Ammon's horn (tissue), 1 donor: ENCODE measurements around the gene ITGAV.
A peak's percentile ranks its signal among the peaks of the same experiment; 100 is the strongest.

Source experiments
- DNase-seq: peaks from one replicate; pipeline ENCODE4 v3.0.0-alpha.2; 2016; ENCODE audit warnings: low spot score

ITGAV gene

DNA sequence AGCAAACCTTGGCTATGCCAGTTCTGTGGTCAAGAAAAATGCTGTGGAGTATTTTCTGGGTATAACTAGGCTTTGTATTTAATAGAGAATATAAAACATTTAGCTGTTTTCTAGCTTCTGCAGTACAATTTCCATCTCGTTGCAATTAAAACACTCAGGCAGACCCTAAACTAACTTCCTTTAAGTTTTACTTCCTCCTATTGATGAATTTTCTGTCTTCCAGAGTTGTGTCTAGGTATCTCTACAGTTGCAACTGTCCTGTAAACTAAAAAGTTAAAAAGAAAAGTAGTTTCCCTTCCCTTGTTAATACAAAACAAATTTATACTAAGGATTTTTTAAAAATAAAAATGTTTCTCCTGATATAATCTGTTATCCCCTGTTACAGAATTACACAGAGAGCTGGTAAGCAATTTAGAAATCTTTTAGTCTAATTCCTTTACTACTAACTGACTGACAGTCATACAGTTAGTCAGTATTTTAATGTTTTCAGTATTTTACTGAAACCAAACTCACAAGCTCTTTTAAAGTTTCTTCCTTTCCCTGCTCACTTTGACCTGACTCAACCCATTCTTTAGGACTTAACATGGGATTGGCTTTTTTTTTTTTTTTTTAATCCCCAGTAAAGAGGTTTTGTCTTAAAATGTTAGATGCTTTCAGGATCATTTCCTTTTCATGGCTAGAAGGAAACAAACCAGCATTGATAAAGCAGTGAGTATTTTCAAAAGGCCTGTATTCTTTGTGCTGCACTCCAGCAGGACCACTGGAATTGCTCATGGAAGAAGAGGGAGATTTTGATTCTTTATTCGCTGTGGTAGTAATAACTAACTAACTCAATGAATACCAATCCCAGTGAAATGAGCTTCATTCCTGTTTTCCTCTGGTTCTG, 22.9 kb downstream of the ITGAV start:
- DNase-seq: no peak

DNA sequence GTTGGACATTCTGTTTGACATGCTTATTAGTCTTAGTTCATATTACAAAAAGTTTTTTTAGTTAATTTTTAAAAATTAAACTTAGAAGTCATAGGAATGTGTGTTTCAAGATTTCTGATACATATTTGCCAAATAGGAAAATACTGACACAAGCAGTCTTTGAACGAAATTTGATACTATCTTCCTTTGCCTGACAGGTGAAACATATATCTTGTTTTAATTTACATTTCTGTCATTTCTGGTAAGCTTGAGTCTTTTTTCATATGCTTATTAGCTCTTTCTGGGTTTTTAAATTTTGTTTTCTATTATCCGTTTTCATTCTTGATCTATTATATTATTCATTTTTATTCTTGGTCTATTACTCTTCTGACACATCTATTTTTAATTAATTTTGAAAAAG, 24.5 kb downstream of the ITGAV start:
- no peak for DNase-seq

DNA sequence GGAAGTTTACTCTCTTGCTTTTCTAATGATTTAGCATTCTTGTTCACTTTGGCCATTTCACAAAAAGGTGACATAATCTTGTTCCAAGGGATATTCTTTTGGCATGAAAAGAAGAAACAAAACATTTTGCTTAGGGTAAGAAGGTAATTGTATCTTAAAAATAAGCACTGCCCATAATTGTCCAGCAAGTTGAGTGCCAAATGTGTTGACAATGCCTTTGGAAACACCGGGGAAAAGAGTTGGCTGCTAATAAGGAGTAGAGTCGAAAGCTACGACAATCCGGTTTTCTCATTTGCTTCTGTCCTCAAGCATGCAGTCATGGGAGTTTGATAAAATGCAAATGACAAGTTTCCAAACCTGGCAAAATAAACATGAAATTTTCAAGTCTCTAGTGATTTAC, 27.3 kb downstream of the ITGAV start:
- DNase-seq: no peak

DNA sequence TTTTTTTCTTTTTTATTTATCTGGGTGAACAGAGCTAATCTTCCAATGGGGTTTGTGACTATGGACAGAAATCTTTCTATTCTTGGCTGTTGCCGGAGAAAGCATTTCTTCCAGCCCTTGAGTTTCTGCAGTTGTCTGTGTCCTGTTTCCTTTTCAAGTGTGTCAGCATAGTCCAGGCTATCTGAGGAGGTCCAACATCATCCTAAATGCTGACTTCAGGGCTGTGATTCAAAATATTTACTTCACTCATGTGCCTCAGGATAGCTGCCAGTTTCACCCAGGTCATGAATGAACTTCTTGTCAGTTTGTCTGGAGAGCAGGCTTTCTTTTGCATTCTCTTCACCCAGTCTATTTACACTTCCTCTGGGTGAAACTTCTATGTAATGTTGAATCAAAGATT, 27.9 kb downstream of the ITGAV start:
- DNase-seq: no peak

DNA sequence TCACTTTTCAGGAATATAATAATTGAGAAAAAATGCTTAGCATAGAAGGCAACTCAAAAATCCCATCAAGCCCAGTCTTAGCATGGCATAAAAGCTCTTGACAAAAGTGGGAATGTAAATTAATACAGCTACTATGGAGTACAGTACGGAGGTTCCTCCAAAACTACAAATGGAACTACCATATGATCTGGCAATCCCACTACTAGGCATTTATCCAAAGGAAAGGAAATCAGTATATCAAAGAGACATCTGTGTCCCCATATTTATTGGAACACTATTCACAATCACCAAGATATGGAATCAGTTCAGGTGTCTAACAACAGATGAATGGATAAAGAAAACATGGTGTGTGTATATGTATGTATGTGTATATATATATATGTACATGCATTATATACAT, 28.8 kb downstream of the ITGAV start:
- DNase-seq: no peak

DNA sequence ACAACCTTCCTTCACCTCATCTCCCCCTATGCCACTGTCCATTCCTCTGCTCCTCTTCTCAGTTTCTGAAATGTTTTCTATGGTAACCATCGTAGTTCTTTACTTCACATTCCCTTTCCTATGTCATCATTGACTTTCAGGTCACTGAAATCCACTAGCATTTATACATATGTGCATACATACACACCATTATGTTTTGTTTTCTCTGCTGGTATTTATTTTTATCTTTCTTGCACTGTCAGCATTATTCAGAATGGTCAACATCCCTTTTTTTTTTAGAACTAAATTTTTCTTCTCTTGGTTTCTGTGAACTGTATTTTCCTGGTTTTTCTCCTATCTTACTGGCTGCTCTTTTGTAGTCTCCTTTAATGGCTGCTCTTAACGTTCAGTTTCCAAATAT, 33.2 kb downstream of the ITGAV start:
- no peak for DNase-seq

DNA sequence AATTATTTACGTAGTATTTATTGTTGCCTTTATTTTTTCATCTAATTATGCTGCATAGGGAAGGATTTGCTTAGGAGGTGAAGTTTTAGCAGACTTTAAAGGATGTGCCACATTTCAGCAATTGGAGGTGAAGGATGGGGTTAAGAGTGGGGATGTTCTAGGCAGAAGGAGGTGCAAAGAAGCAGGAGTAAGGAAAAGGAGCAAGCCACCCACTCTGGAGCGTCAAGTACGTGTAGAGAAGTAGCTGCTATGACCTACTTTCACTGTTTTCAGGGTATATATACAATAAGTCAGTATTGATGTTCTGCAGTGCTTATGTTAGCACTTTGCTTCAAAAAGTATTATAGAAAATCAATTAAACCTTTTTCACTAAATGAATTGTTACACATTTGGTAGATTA, 34.4 kb downstream of the ITGAV start:
- DNase-seq: no peak

DNA sequence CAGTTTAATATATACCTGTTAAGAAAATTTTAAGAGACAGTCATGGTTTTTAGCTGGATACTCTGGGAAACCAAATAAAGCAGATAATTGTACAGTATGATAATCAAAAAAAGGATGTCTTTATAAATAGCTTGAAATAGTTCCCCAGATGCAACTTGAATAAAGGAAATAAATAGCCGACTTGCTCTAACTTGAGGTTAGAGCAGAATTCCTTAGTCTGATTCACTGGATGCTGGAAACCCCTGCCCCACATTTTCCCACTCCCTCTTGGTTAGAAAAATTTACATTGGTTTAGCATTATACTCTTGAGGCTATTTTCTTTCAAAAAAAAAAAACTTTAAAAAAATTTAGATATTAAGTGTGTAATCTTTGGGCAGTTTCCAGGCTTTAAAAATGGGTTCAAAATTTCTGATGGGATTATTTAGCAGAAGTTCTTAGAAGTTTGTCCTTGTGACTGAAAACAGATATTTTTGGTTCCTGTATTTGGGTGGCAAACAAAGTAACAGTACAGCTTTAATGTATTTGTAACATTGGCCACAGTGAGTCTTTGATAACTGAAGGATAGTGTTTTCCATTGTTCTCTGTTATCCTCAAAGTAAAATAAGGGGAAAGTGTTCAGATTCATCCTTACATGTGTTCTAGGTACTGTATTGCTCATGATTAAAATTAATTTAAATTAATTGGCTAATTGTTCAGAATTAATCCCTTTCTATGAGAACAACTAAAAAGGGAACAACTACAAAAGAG, 39.6 kb downstream of the ITGAV start:
- DNase-seq: no peak

DNA sequence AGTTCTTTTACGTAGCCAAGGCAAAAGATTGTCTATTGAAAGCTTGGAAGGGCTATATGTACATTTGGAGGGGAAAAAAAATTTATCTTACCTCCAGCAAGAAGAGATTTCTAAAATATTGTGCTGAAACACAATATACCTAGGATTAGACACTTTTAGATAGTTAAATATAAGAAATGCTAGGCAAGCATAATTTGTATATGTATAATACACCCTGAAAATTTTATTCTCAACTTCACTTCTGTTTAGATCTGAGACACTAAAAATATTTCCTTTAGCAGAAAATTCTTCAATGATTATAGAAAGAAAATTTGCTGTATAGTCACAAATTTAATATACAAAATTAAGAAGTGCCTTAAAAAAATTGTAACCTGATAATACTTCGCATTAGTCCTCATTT, 42.6 kb downstream of the ITGAV start:
- DNase-seq: no peak

DNA sequence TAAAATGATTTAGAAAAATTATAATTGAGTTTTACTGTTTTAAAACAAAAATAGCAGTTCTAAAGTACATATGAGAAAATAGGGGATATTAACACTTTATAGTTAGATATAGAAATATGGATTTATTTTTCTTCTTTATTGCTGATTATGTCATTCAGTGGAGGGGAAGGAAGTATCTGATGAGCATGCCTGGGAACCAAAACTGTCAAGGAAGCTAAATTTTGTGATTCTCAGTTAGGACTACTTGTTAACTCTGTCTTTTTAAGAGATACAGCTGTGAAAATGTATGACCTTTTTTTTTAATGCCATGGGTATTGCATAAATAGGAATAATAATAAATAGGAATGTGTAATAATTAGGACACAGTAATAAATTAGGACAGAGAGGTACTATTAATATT, 44.8 kb downstream of the ITGAV start:
- no peak for DNase-seq

DNA sequence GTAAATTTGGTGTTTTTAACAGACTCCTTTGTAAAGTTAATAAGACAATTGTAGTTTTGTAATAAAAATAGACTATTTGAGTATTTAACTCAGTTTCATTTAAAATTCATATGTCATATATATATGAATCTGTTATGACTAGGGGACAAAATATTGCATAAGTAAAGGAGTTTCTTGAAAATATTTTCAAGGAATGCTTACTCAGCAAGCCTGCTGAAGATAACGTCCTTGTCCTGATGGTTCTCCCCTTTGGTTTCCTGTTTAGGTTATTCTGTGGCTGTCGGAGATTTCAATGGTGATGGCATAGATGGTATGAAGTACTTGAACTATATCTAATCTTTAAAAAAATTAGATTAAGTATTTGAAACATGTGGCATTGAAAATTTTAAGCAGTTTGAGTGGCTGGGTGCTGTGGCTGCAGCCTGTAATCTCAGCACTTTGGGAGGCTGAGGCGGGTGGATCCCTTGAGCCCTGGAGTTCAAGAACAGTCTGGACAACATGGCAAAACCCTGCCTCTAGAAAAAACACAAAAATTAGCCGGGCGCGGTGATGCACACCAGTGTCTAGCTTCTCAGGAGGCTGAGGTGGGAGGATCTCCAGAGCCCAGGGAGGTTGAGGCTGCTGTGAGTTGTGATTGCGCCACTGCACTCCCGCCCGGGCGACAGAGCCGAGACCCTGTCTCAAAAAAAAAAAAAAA, 47.1 kb downstream of the ITGAV start:
- no peak for DNase-seq

DNA sequence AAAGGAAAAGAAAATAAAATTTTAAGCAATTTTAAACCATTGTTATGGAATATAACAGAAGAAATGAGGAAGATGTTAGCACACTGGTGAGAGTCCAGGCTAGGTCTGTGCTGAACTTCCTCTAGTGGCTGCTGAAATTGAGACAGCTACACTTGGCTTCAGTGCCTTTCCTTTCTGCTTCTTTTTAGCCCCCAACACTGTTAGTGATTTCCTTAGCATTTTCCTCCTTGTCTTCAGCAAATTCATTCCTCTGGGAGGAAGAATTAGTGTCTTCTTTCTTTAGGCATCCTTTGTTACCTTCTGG, 47.6 kb downstream of the ITGAV start:
- DNase-seq: no peak

DNA sequence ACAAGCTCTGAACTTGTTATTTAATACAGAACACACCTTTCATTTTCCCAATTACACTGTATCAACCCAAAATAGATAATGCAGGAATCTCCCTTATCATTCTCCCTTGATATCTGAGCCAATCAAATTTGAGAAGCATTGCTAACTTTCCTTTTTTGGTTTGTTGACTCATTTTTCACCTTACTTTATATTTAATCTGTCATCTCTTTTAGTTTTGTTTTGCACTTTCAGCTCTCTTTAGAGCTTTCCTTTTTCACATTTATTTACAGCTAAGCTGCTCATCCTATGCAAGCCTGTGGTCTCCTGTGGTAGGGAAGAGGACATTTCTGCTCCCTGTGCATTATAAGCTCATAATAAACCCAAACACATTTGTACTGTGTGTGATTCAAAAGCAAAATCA, 50.1 kb downstream of the ITGAV start:
- DNase-seq: no peak

DNA sequence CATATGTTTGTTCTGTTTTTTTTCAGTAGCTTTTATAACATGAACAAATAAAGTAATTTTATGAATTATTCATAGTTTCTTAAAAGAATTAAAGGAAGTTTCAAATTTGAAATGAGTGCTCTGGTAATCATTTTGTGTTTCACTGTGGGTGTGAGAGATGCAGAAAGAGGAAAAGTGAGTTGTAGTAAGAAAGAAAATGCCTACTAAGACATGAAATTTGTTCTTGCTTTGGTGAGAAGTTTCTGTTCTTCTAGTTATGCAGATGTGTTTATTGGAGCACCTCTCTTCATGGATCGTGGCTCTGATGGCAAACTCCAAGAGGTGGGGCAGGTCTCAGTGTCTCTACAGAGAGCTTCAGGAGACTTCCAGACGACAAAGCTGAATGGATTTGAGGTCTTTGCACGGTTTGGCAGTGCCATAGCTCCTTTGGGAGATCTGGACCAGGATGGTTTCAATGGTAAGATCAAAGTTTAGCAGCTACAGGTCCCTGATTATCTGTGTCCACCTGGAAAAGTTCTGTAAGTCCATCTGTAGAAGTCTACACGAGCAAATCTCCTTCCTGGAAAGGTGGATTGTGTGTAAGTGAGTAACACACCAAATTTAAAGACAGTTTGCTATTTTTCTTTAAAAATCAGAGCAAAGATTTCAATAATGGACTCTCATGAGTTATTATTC, 51.4 kb downstream of the ITGAV start:
- DNase-seq: no peak

DNA sequence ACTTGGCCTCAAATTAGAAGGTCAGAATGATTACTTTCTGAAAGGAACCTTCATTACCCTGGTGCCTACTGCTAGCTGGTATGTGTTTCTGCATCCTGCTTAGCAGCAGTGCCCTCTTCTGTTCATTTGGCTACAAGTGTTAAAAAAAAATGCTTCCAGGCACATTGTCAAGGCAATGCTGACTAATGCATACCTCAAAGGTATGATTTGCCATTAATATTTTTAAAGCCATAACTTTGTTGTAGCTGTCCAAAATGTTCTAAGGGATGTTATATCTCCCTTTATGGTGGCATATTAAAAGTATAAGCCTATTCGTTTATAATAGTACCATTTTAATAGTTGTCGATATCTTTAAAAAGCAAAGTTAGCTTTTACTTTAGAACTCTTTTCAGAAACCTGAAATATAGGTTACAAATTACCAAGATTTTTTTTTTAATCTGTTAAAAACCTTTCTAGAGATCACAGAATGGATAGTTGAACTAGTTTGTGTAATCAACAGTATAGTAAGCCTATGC, 52.0 kb downstream of the ITGAV start:
- peak; percentile 85 for DNase-seq

DNA sequence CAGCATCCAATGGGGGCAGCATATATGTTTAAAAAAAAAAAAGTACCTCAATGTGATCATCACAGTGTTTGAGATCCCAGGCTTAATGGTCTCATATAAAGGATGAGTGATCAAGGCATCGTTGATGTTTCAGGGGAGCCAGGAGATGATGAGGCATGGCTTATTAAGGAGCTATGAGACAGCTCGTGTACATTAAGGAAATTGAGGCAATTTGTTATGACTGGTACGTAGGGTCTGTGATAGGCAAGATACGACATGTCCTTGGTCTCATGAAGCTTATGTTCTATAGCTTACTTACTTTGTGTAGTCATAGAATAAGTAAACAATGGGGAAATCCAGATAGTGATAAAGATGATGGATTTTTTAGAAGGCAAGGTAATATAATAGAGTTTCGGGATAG, 54.9 kb downstream of the ITGAV start:
- no peak for DNase-seq

DNA sequence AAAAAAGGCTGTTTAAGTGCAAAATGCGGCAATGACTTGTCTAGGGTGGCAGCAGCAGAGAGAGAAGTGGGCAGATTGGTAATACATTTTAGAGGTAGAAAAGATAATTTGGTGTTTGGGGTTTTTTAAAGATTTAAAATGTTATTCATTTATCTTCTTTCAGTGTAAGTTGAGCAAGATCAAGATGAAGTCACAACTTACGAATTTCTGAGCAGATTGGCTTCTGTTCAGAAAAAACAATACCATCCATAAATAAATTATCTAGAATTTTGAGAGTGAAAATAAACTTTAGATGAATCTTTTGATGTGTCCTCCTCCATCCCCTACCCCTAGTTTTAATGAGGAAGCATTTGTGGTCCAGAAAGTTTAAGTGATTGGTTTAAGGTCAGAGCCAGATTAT, 56.1 kb downstream of the ITGAV start:
- no peak for DNase-seq

DNA sequence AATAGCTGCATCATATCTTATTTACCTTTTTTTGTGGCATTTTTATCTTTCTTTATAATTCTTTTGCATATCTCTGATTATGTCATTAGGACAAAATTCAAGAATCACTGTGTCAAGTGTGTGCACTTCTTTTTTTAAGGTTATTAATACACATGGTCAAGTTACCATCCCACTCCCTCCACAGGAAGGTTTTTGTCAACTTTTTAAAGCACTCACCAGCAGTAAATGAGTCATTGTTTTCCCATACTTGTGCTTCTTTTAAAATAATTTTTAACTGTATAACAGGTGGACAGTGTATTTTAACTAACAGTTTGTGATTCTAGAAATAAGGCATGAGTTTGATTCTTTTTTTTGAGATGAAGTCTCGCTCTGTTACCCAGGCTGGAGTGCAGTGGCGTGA, 58.3 kb downstream of the ITGAV start:
- DNase-seq: no peak

DNA sequence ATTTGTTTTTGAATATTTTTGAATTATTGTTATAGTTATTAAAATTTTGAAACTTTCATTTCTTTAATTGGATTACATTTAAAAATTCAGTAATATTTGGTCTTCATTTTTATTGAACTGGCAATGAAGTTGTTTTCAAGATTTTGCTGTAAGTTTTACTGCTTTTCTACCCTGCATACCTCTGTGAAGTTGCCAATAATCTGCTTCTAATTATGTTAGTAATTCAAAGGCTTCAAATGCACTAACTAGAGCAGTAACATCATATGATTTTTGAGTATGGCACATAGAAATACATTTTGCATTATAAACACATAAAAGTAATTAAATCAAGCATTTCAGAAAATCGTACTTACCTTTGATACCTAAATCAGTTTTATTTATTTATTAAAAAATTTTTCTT, 63.7 kb downstream of the ITGAV start:
- DNase-seq: no peak

DNA sequence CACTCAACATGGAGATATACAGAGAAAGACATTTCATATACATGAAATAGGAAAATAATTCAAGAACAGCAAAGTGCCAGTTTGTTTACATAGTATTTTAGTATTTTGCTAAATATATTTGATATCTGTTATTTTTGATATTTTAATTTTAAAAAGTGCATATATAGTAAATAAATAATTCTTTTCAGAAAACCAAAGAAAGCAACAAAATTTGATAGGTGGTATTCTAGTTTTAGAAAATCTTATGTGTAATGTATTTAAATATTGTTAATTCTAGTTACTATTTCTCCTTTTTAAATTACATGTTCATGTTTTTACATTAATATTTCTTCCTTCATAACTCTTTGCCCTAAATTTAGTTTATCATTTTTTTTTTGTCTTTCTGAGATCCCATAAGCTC, 69.5 kb downstream of the ITGAV start:
- no peak for DNase-seq

DNA sequence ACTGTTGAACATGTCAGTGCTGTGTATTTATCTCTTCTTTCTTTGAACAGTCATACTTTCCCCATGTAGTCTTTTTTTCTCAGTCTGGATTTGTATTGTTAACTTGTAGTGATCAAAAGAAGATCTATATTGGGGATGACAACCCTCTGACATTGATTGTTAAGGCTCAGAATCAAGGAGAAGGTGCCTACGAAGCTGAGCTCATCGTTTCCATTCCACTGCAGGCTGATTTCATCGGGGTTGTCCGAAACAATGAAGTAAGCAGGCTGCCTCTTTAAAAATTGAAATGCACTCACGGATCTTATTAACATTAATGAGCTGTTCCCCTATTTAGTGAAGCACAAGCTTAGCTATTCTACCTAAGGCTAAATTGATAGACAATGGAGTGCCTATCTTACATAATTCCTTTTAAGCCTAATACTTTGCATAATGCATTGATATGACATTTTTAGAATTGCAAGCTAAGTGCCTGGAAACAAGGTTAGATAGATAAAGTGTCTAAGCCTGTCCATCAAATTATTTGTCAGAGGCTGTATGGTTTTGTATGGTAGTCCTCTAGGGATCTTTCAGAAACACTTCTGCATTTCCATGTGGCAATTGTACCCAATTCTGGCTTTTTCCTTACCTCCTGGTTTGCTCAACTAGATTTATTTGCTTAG, 74.7 kb downstream of the ITGAV start:
- DNase-seq: no peak

DNA sequence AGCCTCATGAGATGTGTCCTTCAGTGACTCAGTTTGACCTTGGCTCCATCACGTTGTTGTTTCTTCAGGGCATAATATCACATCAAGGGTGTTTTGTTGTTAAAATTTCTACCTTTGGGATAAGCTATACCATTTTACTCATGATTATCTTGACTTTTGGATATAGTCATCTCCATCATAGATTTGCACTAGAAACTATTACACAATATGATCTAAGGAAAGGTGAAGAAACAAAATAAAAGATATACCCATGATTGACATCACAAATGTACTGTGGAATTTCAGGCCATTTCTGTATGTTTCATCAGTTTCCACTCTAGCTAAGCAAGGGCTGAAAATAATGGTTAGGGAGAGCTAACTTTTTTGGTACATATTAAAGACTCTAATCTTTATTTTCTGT, 79.3 kb downstream of the ITGAV start:
- DNase-seq: no peak
